GM06990 (cell line): ENCODE results near the gene ZNF592.

ENCODE experiments used
- DNase-seq: peaks from one replicate; pipeline ENCODE4 v3.0.0-alpha.2; 2011; ENCODE audit not compliant: insufficient read length; ENCODE audit errors: extremely low read depth
- H3K27me3 ChIP-seq: replicated peaks from 2 replicates; pipeline ENCODE4 v1.6.0; 2011; ENCODE audit warnings: low read length; ENCODE audit not compliant: control insufficient read depth, insufficient read depth
- H3K36me3 ChIP-seq: 2 replicates; pipeline ENCODE4 v1.5.1; 2011; ENCODE audit warnings: low read length; ENCODE audit not compliant: control insufficient read depth, insufficient read depth
- H3K4me3 ChIP-seq: replicated peaks from 2 replicates; pipeline ENCODE4 v1.5.1; 2011; ENCODE audit warnings: low read depth, mild to moderate bottlenecking, control low read depth, low read length
- CTCF ChIP-seq: IDR thresholded peaks from 2 replicates; pipeline ENCODE4 v1.5.1; 2011; ENCODE audit warnings: low read length, control low read depth, mild to moderate bottlenecking, inconsistent platforms; ENCODE audit not compliant: insufficient read depth, poor library complexity, severe bottlenecking

The ZNF592 gene

GRCh38 chr15:84833447-84834228, 85.2 kb downstream of the ZNF592 start:
- TF ChIP-seq CTCF: no peak
- DNase-seq: no peak
- Histone ChIP-seq H3K4me3 (no peak overlapping the region), H3K27me3 (peaks cover 3% of the 10 kb centered on the region), H3K36me3 (no peaks in the 10 kb centered on the region)

- no peak for DNase-seq
- Histone ChIP-seq H3K27me3 (peaks cover 3% of the 10 kb centered on the region), H3K36me3 (no peaks in the 10 kb centered on the region), H3K4me3 (no peak overlapping the region)
- no peak for TF ChIP-seq CTCF
Observed at GRCh38 chr15:84834229-84834955, 86.0 kb downstream of the ZNF592 start.

- no peak for DNase-seq
- H3K36me3 ChIP-seq: no peaks in the 10 kb centered on the region
- no peak for TF ChIP-seq CTCF
- peaks cover 3% of the 10 kb centered on the region for H3K27me3 ChIP-seq
- no peak overlapping the region for H3K4me3 ChIP-seq
Observed at GRCh38 chr15:84834969-84835368, 86.6 kb downstream of the ZNF592 start.

GRCh38 chr15:84835661-84836337, 87.4 kb downstream of the ZNF592 start:
- TF ChIP-seq CTCF: no peak
- no peak for DNase-seq
- Histone ChIP-seq H3K36me3 (no peaks in the 10 kb centered on the region), H3K27me3 (peaks cover 3% of the 10 kb centered on the region), H3K4me3 (no peak overlapping the region)

GRCh38 chr15:84836844-84837243, 88.5 kb downstream of the ZNF592 start:
- DNase-seq: no peak
- TF ChIP-seq CTCF: no peak
- Histone ChIP-seq H3K4me3 (no peak overlapping the region), H3K27me3 (peaks cover 3% of the 10 kb centered on the region), H3K36me3 (no peaks in the 10 kb centered on the region)
